Measurements from ENCODE around the gene F3. TPM values are rescaled to one million over a fixed set of nuclear protein-coding genes. Genes with fewer than 3 reads are reported as not detected.

The F3 gene
- total RNA-seq, 3 donors from 2014 or later (not counting 1 experiment from before 2014, with no cell fraction given): 1.9 to 2.5 TPM; not detected in 1

DNA sequence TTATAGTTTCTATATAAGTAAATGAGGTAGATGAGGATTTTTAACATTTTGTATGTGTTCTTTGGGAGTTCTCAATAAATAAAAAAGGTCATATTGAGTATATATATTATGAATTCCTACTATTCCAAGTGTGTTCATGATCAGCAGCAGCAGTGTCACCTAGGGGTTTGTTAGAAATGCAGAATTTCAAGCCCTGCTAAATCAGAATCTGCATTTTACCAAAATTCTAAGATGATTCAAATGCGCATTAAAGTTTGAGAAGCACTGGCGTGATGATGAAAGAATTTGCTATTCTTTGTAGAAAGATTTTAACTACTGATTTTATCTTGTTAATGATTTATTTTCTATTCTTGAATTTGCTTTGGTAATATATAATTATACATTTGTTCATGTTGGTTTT is 28.7 kb downstream of the F3 start:
- Mint-ChIP-seq H3K4me1 (no peaks in the 10 kb centered on the region), H3K27me3 (ENCODE audit: low read depth in 2 of 2) (no peaks in the 10 kb centered on the region), H3K9me3 (no peaks in the 10 kb centered on the region), H3K36me3 (no peaks in the 10 kb centered on the region), H3K27ac (no peak overlapping the region), H3K4me3 (no peak overlapping the region)
- no peak for DNase-seq
- ATAC-seq: no peak
- Histone ChIP-seq H3K4me3 (ENCODE audit: low read length) (no peak overlapping the region), H3K27me3 (ENCODE audit: control insufficient read depth, insufficient read depth, low read length) (no peaks in the 10 kb centered on the region), H3K36me3 (ENCODE audit: control insufficient read depth, insufficient read depth, low read length) (peaks cover 6% of the 10 kb centered on the region), H3K9me3 (ENCODE audit: control insufficient read depth, insufficient read depth, low read length) (no peaks in the 10 kb centered on the region), H3K27ac (ENCODE audit: low read length) (no peak overlapping the region), H3K4me1 (ENCODE audit: control insufficient read depth, insufficient read depth, low read length) (no peaks in the 10 kb centered on the region)
- TF ChIP-seq, protein P1, sequence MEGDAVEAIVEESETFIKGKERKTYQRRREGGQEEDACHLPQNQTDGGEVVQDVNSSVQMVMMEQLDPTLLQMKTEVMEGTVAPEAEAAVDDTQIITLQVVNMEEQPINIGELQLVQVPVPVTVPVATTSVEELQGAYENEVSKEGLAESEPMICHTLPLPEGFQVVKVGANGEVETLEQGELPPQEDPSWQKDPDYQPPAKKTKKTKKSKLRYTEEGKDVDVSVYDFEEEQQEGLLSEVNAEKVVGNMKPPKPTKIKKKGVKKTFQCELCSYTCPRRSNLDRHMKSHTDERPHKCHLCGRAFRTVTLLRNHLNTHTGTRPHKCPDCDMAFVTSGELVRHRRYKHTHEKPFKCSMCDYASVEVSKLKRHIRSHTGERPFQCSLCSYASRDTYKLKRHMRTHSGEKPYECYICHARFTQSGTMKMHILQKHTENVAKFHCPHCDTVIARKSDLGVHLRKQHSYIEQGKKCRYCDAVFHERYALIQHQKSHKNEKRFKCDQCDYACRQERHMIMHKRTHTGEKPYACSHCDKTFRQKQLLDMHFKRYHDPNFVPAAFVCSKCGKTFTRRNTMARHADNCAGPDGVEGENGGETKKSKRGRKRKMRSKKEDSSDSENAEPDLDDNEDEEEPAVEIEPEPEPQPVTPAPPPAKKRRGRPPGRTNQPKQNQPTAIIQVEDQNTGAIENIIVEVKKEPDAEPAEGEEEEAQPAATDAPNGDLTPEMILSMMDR (IDR thresholded peaks at IDR 0.05): no peak
- WGBS (ENCODE audit: insufficient coverage): no CpG with 5 or more reads among the region's 2 CpGs
- intact Hi-C loops (cut with micrococcal nuclease): no loop called here

DNA sequence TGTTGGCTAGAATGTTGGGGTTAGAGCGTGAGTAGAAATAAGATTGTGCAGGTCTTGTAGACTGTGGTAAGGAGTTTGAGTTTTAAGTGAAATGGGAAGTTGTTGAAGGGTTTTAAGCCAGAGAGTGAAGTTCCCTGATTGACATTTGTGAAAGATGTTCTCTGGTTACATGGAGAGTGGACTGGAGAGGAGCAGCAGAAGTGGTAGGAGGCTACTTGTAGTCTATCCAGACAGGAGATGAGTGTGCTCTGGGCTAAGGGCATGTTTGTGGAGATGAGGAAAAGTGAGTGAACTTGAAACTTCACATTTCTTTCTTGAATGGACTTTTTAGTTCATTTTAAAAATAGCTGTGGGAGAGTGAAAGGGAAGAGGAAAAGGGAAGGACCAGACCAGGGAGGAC is 37.0 kb downstream of the F3 start:
- intact Hi-C loops (cut with micrococcal nuclease): no loop called here
- Histone ChIP-seq H3K9me3 (ENCODE audit: control insufficient read depth, insufficient read depth, low read length) (no peaks in the 10 kb centered on the region), H3K27ac (ENCODE audit: low read length) (no peak overlapping the region), H3K4me3 (ENCODE audit: low read length) (no peak overlapping the region), H3K4me1 (ENCODE audit: control insufficient read depth, insufficient read depth, low read length) (no peaks in the 10 kb centered on the region), H3K36me3 (ENCODE audit: control insufficient read depth, insufficient read depth, low read length) (peaks cover 20% of the 10 kb centered on the region), H3K27me3 (ENCODE audit: control insufficient read depth, insufficient read depth, low read length) (no peaks in the 10 kb centered on the region)
- Mint-ChIP-seq H3K4me3 (no peak overlapping the region), H3K27me3 (ENCODE audit: low read depth in 2 of 2) (no peaks in the 10 kb centered on the region), H3K27ac (no peak overlapping the region), H3K9me3 (no peaks in the 10 kb centered on the region), H3K36me3 (no peaks in the 10 kb centered on the region), H3K4me1 (peaks cover 0 to 10% of the 10 kb centered on the region in 2 donors)
- DNase-seq (no peak), ATAC-seq (no peak)
- TF ChIP-seq, protein P1 (IDR thresholded peaks at IDR 0.05): no peak
- 95% methylated on average over 1 of the region's 1 CpG for WGBS (ENCODE audit: insufficient coverage)

DNA sequence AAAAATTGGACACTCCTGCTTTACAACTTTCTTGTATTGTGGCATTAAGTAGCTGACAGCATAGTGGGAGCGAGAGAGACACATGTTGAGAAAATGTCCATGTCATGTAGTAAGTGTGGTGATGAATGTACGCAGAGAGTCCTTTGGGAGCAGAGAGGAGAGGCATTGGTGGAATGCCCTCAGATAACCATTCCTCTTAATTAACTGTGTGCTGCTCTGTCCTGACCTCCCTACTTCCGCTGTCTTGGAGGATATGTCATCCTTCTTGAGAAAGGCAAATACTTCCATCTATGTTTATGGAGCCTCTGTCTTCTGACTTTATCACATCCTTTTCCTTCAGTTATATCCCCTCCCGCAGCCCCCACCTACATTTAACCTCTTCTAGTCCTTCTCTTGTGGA is 38.4 kb downstream of the F3 start:
- Mint-ChIP-seq H3K36me3 (peaks cover 11% of the 10 kb centered on the region), H3K4me1 (peaks cover 0 to 10% of the 10 kb centered on the region in 2 donors), H3K27ac (peak overlapping the region in 1 of 2 donors; percentile 33), H3K9me3 (no peaks in the 10 kb centered on the region), H3K4me3 (no peak overlapping the region), H3K27me3 (ENCODE audit: low read depth in 2 of 2) (no peaks in the 10 kb centered on the region)
- Histone ChIP-seq H3K36me3 (ENCODE audit: control insufficient read depth, insufficient read depth, low read length) (peaks cover 33% of the 10 kb centered on the region), H3K9me3 (ENCODE audit: control insufficient read depth, insufficient read depth, low read length) (no peaks in the 10 kb centered on the region), H3K27me3 (ENCODE audit: control insufficient read depth, insufficient read depth, low read length) (no peaks in the 10 kb centered on the region), H3K4me3 (ENCODE audit: low read length) (no peak overlapping the region), H3K27ac (ENCODE audit: low read length) (no peak overlapping the region), H3K4me1 (ENCODE audit: control insufficient read depth, insufficient read depth, low read length) (no peaks in the 10 kb centered on the region)
- intact Hi-C loops (cut with micrococcal nuclease): no loop called here
- WGBS (ENCODE audit: insufficient coverage): 98% methylated on average over 4 of the region's 4 CpGs
- ATAC-seq: no peak
- TF ChIP-seq, protein P1 (IDR thresholded peaks at IDR 0.05): no peak
- no peak for DNase-seq

DNA sequence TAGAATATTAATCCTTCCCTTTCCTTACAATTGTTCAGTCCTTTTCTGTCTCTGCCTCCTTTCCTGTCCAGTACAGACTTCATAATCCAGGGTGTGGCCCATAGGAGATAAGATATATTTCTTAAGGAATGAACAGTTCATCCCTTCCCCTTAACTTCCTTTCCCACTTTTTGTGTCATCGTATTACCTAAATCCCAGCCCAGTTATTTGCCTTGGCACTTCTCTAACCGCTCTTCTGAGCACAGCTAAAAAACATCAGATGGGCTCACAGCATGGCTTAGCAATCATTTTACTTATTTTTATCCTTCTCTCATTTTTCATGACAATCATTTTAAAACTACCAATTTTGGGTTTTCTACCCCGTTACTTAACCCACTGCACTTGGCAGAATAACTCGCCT is 39.6 kb downstream of the F3 start:
- Mint-ChIP-seq H3K36me3 (peaks cover 11% of the 10 kb centered on the region), H3K4me3 (no peak overlapping the region), H3K4me1 (peaks cover 0 to 10% of the 10 kb centered on the region in 2 donors), H3K9me3 (no peaks in the 10 kb centered on the region), H3K27ac (no peak overlapping the region), H3K27me3 (ENCODE audit: low read depth in 2 of 2) (no peaks in the 10 kb centered on the region)
- no peak overlapping the region for H3K4me3 ChIP-seq (ENCODE audit: low read length)
- WGBS (ENCODE audit: insufficient coverage): 97% methylated on average over 4 of the region's 4 CpGs
- H3K36me3 ChIP-seq (ENCODE audit: control insufficient read depth, insufficient read depth, low read length): peaks cover 33% of the 10 kb centered on the region
- H3K4me1 ChIP-seq (ENCODE audit: control insufficient read depth, insufficient read depth, low read length): no peaks in the 10 kb centered on the region
- ATAC-seq: no peak
- no peaks in the 10 kb centered on the region for H3K9me3 ChIP-seq (ENCODE audit: control insufficient read depth, insufficient read depth, low read length)
- H3K27me3 ChIP-seq (ENCODE audit: control insufficient read depth, insufficient read depth, low read length): no peaks in the 10 kb centered on the region
- no peak for DNase-seq
- H3K27ac ChIP-seq (ENCODE audit: low read length): no peak overlapping the region
- TF ChIP-seq, protein P1 (IDR thresholded peaks at IDR 0.05): no peak
- intact Hi-C loops (cut with micrococcal nuclease): no loop called here

Data from natural killer cell (primary cell).